ENCODE data around the gene CCR1. TPM values are rescaled to one million over a fixed set of nuclear protein-coding genes. Genes with fewer than 3 reads are reported as not detected.

Gene CCR1
- total and polyA plus RNA-seq, 12 donors = 1.7 to 41.9 (median 13.3) TPM

DNA sequence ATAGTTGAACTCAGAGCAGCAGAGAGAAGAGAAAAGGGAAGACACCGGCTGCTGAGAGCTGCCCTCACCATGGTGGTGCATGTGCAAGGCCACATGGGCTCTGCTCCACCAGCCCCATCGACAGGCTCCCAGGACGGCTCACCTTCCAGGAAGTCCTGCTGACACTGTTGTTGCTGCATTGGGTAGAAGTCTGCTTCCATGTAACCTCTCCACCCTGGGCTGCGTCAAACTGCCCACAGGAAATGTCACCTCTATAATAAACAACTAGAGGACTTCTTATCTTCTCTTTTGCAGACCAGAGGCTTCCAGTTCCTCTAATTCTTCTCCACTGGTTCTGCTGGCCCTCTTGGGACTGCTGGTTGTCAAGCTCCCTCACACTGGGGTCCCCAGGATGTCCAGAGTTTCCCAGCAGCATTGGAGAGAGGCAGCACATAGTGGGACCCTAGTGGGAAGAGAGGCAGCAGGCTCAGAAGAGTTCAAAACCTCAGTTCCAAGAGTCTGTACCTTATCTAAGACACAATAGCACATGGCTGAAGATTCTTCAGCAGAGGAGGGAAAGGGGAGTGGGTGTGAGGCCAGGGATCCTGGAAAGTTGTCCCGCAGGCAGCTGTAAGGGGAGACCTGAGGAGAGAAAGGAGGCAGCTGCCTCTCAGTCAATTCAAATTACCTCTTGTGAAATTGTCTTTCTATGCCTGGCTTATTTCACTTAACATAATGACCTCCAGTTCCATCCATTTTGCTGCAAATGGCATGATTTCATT, 28.4 kb upstream of the CCR1 start:
- no peaks in the 10 kb centered on the region for H3K4me1 ChIP-seq (replicated peaks in 1 of 2)
- no peaks in the 10 kb centered on the region for H3K36me3 ChIP-seq (replicated peaks in 1 of 2)
- no peak overlapping the region for H3K4me3 ChIP-seq
- TF ChIP-seq POLR2A (IDR thresholded peaks at IDR 0.05) = no peak
- TF ChIP-seq, protein P1, sequence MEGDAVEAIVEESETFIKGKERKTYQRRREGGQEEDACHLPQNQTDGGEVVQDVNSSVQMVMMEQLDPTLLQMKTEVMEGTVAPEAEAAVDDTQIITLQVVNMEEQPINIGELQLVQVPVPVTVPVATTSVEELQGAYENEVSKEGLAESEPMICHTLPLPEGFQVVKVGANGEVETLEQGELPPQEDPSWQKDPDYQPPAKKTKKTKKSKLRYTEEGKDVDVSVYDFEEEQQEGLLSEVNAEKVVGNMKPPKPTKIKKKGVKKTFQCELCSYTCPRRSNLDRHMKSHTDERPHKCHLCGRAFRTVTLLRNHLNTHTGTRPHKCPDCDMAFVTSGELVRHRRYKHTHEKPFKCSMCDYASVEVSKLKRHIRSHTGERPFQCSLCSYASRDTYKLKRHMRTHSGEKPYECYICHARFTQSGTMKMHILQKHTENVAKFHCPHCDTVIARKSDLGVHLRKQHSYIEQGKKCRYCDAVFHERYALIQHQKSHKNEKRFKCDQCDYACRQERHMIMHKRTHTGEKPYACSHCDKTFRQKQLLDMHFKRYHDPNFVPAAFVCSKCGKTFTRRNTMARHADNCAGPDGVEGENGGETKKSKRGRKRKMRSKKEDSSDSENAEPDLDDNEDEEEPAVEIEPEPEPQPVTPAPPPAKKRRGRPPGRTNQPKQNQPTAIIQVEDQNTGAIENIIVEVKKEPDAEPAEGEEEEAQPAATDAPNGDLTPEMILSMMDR (IDR thresholded peaks at IDR 0.05) = no peak
- peaks cover 4% of the 10 kb centered on the region for H3K27me3 ChIP-seq
- H3K27ac ChIP-seq = no peak overlapping the region
- WGBS, 4 donors = 53 to 61% (median 58%) methylated on average over 5 of the region's 5 CpGs
- intact Hi-C loops (cut with DNase I) = no loop called here
- H3K9me3 ChIP-seq (replicated peaks in 1 of 3) = no peaks in the 10 kb centered on the region
- DNase-seq = no peak

DNA sequence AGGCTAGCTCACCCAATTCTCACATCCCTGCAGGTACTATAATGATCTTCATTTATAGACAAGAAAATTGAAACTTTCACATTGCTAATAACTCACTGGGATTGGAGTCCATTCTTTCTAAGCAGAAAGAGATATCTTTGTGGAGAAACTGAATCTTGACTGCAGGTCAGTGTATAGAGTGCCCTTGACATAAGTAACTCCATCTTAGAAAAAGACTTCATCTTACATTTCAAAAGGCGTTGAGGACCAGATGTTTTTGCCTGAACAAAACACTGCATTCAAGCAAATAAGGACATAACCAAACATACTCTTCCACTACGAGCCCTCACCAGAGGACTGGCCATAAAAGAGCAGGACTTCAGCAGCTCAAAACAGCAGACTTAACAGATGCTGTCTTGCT, 27.3 kb upstream of the CCR1 start:
- WGBS, 4 donors = 63 to 77% (median 69%) methylated on average over 2 of the region's 2 CpGs

DNA sequence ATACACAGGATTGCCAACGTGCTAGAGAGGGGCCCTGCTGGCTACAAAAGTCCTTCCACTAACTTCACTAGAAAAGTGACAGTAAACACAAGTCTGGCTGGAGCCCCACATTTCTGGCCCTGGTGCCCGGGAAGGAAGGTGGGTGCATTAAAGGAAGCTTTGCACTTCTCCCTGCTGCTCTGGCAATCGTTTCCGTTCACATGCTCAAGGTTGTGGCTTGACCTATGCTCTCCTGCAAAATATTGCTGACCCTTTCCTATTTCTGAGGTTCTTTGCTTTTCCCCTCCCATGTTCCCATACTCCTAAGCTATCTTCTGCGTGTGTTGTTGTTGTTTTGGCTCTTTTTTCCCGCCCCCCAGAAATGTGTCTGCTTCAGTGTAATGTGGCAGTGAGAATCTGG, 25.1 kb upstream of the CCR1 start:
- no peaks in the 10 kb centered on the region for H3K4me1 ChIP-seq (replicated peaks in 1 of 2)
- TF ChIP-seq, protein P1 (IDR thresholded peaks at IDR 0.05) = no peak
- no peak for TF ChIP-seq POLR2A (IDR thresholded peaks at IDR 0.05)
- no peaks in the 10 kb centered on the region for H3K36me3 ChIP-seq (replicated peaks in 1 of 2)
- no peak overlapping the region for H3K27ac ChIP-seq
- no peak overlapping the region for H3K4me3 ChIP-seq
- H3K9me3 ChIP-seq (replicated peaks in 1 of 3) = no peaks in the 10 kb centered on the region
- WGBS, 4 donors = 42 to 56% (median 52%) methylated on average over 6 of the region's 6 CpGs
- no peak for DNase-seq
- intact Hi-C loops (cut with DNase I) = no loop called here
- H3K27me3 ChIP-seq = peaks cover 4% of the 10 kb centered on the region

More for the DNA sequence above, 27.3 kb upstream of the CCR1 start:
- no peak for DNase-seq
- Histone ChIP-seq H3K27me3 (peaks cover 4% of the 10 kb centered on the region), H3K36me3 (replicated peaks in 1 of 2) (no peaks in the 10 kb centered on the region), H3K9me3 (replicated peaks in 1 of 3) (no peaks in the 10 kb centered on the region), H3K27ac (no peak overlapping the region), H3K4me1 (replicated peaks in 1 of 2) (no peaks in the 10 kb centered on the region), H3K4me3 (no peak overlapping the region)
- intact Hi-C loops (cut with DNase I) = no loop called here
- TF ChIP-seq POLR2A (IDR thresholded peaks at IDR 0.05) = no peak
- TF ChIP-seq, protein P1 (IDR thresholded peaks at IDR 0.05) = no peak

DNA sequence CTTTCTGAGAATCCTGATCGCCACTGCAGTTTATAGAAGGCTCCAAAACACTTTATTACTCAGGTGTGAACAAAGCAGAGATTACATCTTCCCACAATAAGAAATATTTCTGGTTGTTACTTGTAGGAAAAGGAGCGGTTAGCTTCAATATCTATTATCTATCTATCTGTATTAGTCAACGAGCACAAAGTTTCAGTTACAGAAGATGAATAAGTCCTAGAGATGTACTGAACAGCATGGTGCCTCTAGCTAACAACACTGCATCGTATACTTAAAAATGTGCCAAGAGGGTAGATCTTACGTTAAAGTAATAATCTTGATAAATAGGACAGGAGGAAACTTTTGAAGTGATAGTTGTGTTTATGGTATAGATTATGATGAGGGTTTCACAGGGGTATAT, 23.2 kb upstream of the CCR1 start:
- Histone ChIP-seq H3K4me3 (no peak overlapping the region), H3K9me3 (replicated peaks in 1 of 3) (peaks cover 0 to 2% (median 0%) of the 10 kb centered on the region in 3 donors), H3K4me1 (replicated peaks in 1 of 2) (no peaks in the 10 kb centered on the region), H3K36me3 (replicated peaks in 1 of 2) (no peaks in the 10 kb centered on the region), H3K27ac (no peak overlapping the region), H3K27me3 (peaks cover 4% of the 10 kb centered on the region)
- intact Hi-C loops (cut with DNase I) = no loop called here
- WGBS, 4 donors = 69 to 84% (median 77%) methylated on average over 5 of the region's 5 CpGs
- TF ChIP-seq, protein P1 (IDR thresholded peaks at IDR 0.05) = no peak
- no peak for TF ChIP-seq POLR2A (IDR thresholded peaks at IDR 0.05)
- no peak for DNase-seq

Data from adrenal gland (tissue), 12 donors.